ENCODE results near the gene EMILIN3. TPM values are rescaled to one million over a fixed set of nuclear protein-coding genes. Genes with fewer than 3 reads are reported as not detected.

The EMILIN3 gene
- total RNA-seq, 4 donors from 2014 or later: 0.40 to 1.5 (median 0.90) TPM

- Histone ChIP-seq H3K4me3 (no peak overlapping the region), H3K36me3 (no peaks in the 10 kb centered on the region), H3K27ac (no peak overlapping the region), H3K27me3 (no peaks in the 10 kb centered on the region), H3K9me3 (no peaks in the 10 kb centered on the region), H3K4me1 (peaks cover 0 to 4% (median 0%) of the 10 kb centered on the region in 4 donors)
- TF ChIP-seq, protein P1, sequence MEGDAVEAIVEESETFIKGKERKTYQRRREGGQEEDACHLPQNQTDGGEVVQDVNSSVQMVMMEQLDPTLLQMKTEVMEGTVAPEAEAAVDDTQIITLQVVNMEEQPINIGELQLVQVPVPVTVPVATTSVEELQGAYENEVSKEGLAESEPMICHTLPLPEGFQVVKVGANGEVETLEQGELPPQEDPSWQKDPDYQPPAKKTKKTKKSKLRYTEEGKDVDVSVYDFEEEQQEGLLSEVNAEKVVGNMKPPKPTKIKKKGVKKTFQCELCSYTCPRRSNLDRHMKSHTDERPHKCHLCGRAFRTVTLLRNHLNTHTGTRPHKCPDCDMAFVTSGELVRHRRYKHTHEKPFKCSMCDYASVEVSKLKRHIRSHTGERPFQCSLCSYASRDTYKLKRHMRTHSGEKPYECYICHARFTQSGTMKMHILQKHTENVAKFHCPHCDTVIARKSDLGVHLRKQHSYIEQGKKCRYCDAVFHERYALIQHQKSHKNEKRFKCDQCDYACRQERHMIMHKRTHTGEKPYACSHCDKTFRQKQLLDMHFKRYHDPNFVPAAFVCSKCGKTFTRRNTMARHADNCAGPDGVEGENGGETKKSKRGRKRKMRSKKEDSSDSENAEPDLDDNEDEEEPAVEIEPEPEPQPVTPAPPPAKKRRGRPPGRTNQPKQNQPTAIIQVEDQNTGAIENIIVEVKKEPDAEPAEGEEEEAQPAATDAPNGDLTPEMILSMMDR (IDR thresholded peaks at IDR 0.05): no peak
- no peak for TF ChIP-seq EP300 (IDR thresholded peaks at IDR 0.05; ENCODE audit: low read depth)
- no peak for TF ChIP-seq POLR2A (IDR thresholded peaks at IDR 0.05)
- TF ChIP-seq POLR2AphosphoS5 (IDR thresholded peaks at IDR 0.05): no peak
- intact Hi-C loops (cut with DNase I; ENCODE audit: low total_unique reads): no loop called here
- WGBS, 2 donors (ENCODE audit: low coverage in 1 of 2): 63% methylated on average over 9 of the region's 9 CpGs; no CpG with 5 or more reads in 1 of the 2 donors
- in situ Hi-C loops (cut with MboI; ENCODE audit: low pct_ligation_motif_present in 1 of 4, low pct_unique_long_range_greater_than_20kb in 1 of 4, low sequenced_read_pairs in 3 of 4): no loop called here
- no peak for DNase-seq
These were observed 20.8 kb upstream of the EMILIN3 start for GRCh38 chr20:41387444-41387851.

- H3K27ac ChIP-seq: no peak overlapping the region
- intact Hi-C loops (cut with DNase I; ENCODE audit: low total_unique reads): no loop called here
- no peak for DNase-seq
These were observed 20.1 kb upstream of the EMILIN3 start for GRCh38 chr20:41386502-41387427.

DNA sequence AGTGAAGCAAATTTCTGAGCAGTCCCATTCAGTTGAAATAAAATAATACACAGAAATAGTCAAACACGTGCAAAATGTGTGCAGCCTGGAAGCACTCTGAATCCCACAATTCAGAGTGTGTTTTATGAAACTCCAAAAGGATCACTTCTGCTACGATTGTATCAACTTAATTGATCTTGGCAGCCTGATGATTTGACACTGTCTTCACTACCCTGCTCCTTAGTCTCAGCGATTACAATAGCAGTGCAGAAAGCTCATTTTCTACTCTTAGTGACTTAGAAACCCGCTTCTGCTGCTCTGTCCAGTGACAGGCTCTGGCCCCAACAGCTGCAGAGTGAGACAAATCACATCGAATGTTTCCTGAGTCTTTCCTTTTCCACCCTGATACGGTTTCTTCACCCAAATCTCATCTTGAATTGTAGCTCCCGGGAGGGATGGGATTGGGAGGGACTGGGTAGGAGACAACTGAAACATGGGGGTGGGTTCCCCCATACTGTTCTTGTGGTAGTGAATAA is 16.2 kb upstream of the EMILIN3 start:
- Histone ChIP-seq H3K27ac (no peak overlapping the region), H3K4me1 (peaks cover 0 to 4% (median 0%) of the 10 kb centered on the region in 4 donors), H3K36me3 (no peaks in the 10 kb centered on the region), H3K4me3 (no peak overlapping the region), H3K9me3 (no peaks in the 10 kb centered on the region), H3K27me3 (no peaks in the 10 kb centered on the region)
- TF ChIP-seq, protein P1 (IDR thresholded peaks at IDR 0.05): no peak
- no peak for TF ChIP-seq EP300 (IDR thresholded peaks at IDR 0.05; ENCODE audit: low read depth)
- TF ChIP-seq POLR2AphosphoS5 (IDR thresholded peaks at IDR 0.05): no peak
- TF ChIP-seq POLR2A (IDR thresholded peaks at IDR 0.05): no peak
- in situ Hi-C loops (cut with MboI; ENCODE audit: low pct_ligation_motif_present in 1 of 4, low pct_unique_long_range_greater_than_20kb in 1 of 4, low sequenced_read_pairs in 3 of 4): no loop called here
- intact Hi-C loops (cut with DNase I; ENCODE audit: low total_unique reads): no loop called here
- WGBS, 2 donors (ENCODE audit: low coverage in 1 of 2): 73 to 83% methylated on average over 1 to 7 of the region's 7 CpGs
- no peak for DNase-seq

More at GRCh38 chr20:41386502-41387427, 20.1 kb upstream of the EMILIN3 start:
- no peak for TF ChIP-seq POLR2AphosphoS5 (IDR thresholded peaks at IDR 0.05)
- no peak for TF ChIP-seq POLR2A (IDR thresholded peaks at IDR 0.05)
- TF ChIP-seq, protein P1 (IDR thresholded peaks at IDR 0.05): no peak
- TF ChIP-seq EP300 (IDR thresholded peaks at IDR 0.05; ENCODE audit: low read depth): no peak
- Histone ChIP-seq H3K36me3 (no peaks in the 10 kb centered on the region), H3K4me3 (no peak overlapping the region), H3K27me3 (no peaks in the 10 kb centered on the region), H3K4me1 (peaks cover 0 to 4% (median 0%) of the 10 kb centered on the region in 4 donors), H3K9me3 (no peaks in the 10 kb centered on the region)
- 79 to 83% methylated on average over 3 to 14 of the region's 14 CpGs for WGBS, 2 donors (ENCODE audit: low coverage in 1 of 2)
- in situ Hi-C loops (cut with MboI; ENCODE audit: low pct_ligation_motif_present in 1 of 4, low pct_unique_long_range_greater_than_20kb in 1 of 4, low sequenced_read_pairs in 3 of 4): no loop called here

DNA sequence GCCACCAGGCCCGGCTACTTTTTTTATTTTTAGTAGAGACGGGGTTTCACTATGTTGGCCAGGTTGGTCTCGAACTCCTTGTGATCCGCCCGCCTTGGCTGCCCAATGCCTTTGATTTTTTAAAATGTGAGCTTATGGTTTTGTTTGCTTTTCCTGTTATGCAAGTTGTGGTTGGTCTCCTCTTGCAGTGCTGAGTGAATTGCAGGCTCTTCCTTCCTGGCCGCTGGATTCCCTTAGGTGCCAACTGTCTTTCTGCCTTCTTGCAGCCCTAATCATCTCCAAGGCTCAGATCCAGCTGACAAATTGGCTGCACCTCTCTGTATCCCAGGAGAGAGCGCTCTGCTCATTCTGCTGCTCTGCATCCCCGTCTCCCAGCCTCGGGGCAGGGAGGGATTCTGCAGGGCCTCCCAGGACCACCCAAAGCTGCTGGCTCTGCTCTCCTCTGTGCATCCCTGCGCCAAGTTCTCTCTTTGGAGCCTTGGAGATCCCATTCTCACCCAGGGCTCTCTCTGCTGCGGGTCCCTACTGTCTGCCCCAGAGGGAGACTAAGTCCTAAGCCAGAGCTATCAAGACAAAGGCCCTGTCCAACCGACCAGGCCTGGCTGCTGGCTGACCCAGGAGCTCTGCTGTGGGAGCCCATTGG is 14.1 kb upstream of the EMILIN3 start:
- in situ Hi-C loops (cut with MboI; ENCODE audit: low pct_ligation_motif_present in 1 of 4, low pct_unique_long_range_greater_than_20kb in 1 of 4, low sequenced_read_pairs in 3 of 4) (no loop called here), intact Hi-C loops (cut with DNase I; ENCODE audit: low total_unique reads) (no loop called here)
- TF ChIP-seq EP300 (IDR thresholded peaks at IDR 0.05; ENCODE audit: low read depth) (no peak), POLR2A (IDR thresholded peaks at IDR 0.05) (no peak), POLR2AphosphoS5 (IDR thresholded peaks at IDR 0.05) (no peak)
- TF ChIP-seq, protein P1 (IDR thresholded peaks at IDR 0.05): no peak
- DNase-seq: no peak
- WGBS, 2 donors (ENCODE audit: low coverage in 1 of 2): 72 to 87% methylated on average over 5 to 12 of the region's 12 CpGs
- no peaks in the 10 kb centered on the region for H3K27me3 ChIP-seq
- no peak overlapping the region for H3K27ac ChIP-seq
- H3K36me3 ChIP-seq: no peaks in the 10 kb centered on the region
- H3K4me3 ChIP-seq: no peak overlapping the region
- no peaks in the 10 kb centered on the region for H3K4me1 ChIP-seq
- H3K9me3 ChIP-seq: no peaks in the 10 kb centered on the region

All from transverse colon (tissue), 4 donors.